HAP-1 (cell line): Measurements from ENCODE around the gene SLC35A3.

Source experiments
- DNase-seq, 2 experiments: peaks; one replicate each; pipeline ENCODE4 v3.0.0-alpha.2; 2016 to 2020; ENCODE audit warnings: low spot score in 2 of 2
- H3K27me3 ChIP-seq: fragments of 250-450 bp; sonication (Bioruptor Pico); 2 replicates; pipeline ENCODE4 v1.5.1; 2020; ENCODE audit warnings: low read depth, mild to moderate bottlenecking, moderate library complexity
- H3K36me3 ChIP-seq: fragments of 250-450 bp; sonication (Bioruptor Pico); replicated peaks from 2 replicates; pipeline ENCODE4 v1.5.1; 2020; ENCODE audit warnings: mild to moderate bottlenecking
- H3K4me1 ChIP-seq: fragments of 250-450 bp; sonication (Bioruptor Pico); 2 replicates; pipeline ENCODE4 v1.5.1; 2020; ENCODE audit warnings: mild to moderate bottlenecking
- H3K4me3 ChIP-seq: fragments of 250-450 bp; sonication (Bioruptor Pico); 2 replicates; pipeline ENCODE4 v1.5.1; 2020; ENCODE audit warnings: mild to moderate bottlenecking, moderate library complexity
- H3K9me3 ChIP-seq: fragments of 250-450 bp; sonication (Bioruptor Pico); 2 replicates; pipeline ENCODE4 v1.5.1; 2020; ENCODE audit warnings: mild to moderate bottlenecking, moderate library complexity
- in situ Hi-C: fragments of 300-500 bp; cut with MboI; formaldehyde crosslinking; loops from 3 replicates; pipeline ENCODE4 v1.14.3; 2020; ENCODE audit warnings: low sequenced_read_pairs, inconsistent platforms, mixed read lengths

The SLC35A3 gene

DNA sequence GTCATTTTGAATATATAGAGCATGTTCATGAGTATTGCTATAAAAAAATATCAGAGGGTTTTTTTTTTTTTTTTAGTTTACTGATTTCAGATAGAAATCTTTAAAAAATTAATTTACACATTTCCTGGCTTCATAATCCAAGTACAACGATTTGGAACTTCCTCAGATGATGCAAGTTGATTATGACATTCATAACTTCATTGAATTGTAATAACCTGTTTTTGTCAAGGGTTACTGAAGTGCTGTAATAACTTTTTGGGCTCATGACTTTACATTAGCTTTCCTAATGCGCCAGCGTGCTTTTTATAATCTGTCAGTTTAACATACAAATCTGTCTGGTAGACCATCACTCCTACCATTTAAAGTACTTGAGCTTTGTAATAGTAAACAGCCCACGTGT is 81.6 kb downstream of the SLC35A3 start:
- no peaks in the 10 kb centered on the region for H3K9me3 ChIP-seq
- H3K4me3 ChIP-seq: no peak overlapping the region
- peaks cover 4% of the 10 kb centered on the region; the same call in 1 of the 2 replicates for H3K36me3 ChIP-seq
- peaks cover 21% of the 10 kb centered on the region for H3K4me1 ChIP-seq
- no peaks in the 10 kb centered on the region for H3K27me3 ChIP-seq
- in situ Hi-C loops: no loop called here
- no peak for DNase-seq

DNA sequence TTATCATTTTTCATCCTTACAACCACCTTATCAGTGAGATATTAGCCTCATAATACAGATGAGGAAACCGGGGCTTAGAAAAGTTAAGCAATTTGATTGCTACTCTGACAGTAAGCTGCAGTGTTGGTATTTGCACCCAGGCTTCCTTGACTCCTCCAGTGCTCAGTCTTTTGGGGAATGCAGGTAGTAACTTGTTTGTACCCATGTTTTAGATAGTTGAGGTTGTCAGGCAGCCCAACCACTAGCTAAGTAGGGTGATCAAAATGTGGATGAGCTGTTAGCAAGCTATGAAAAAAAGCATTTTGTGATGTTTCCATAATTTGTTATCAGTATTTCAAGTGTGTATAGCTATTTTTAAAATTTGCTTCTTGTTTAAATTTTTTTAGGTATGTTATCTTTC is 82.1 kb downstream of the SLC35A3 start:
- no peak overlapping the region for H3K4me3 ChIP-seq
- no peaks in the 10 kb centered on the region for H3K9me3 ChIP-seq
- DNase-seq: no peak
- H3K36me3 ChIP-seq: peaks cover 2% of the 10 kb centered on the region; the same call in 1 of the 2 replicates
- peaks cover 21% of the 10 kb centered on the region for H3K4me1 ChIP-seq
- in situ Hi-C loops: no loop called here
- no peaks in the 10 kb centered on the region for H3K27me3 ChIP-seq

- no peak overlapping the region for H3K4me3 ChIP-seq
- H3K4me1 ChIP-seq: peaks cover 21% of the 10 kb centered on the region
- H3K36me3 ChIP-seq: peaks cover 7% of the 10 kb centered on the region
- H3K9me3 ChIP-seq: no peaks in the 10 kb centered on the region
- in situ Hi-C loops: no loop called here
- no peaks in the 10 kb centered on the region for H3K27me3 ChIP-seq
- DNase-seq: no peak
Observed at GRCh38 chr1:100053119-100053518, 83.3 kb downstream of the SLC35A3 start.

DNA sequence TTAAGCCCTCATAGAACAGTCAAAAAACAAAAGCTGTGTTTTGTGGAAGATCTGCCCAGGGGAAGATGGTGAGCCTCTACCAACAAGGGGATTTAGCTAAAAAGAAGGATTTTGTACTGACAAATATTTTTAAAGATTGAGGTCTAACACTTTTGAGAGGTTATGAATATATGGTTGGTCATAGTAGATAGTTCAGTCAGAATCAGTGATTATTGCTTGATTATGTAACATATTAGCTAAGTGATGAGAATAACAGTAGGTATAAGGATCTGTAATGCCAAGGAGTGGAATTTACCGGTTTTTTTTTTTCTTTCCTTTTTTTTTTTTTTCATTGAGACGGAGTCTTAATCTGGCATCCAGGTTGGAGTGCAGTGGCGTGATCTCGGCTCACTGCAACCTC is 83.9 kb downstream of the SLC35A3 start:
- in situ Hi-C loops: no loop called here

DNA sequence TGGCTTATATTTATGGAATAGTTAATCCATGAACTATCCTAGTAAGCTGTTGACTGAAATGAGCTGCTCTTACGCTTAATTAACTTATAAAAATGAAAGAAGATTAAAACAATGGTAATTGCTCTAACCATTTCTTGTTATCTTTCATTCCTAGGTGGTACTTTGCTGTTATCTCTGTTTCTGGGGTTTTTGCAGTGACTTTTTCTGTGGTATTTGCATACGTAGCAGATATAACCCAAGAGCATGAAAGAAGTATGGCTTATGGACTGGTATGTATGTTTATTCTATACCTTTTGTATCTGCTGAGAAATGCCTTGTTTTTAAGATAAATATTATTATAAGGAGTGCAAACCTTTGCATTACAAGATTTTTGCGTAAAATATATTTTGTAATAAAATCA is 91.9 kb downstream of the SLC35A3 start:
- H3K4me3 ChIP-seq: no peak overlapping the region
- no peaks in the 10 kb centered on the region for H3K27me3 ChIP-seq
- in situ Hi-C loops: no loop called here
- no peaks in the 10 kb centered on the region for H3K4me1 ChIP-seq
- H3K9me3 ChIP-seq: no peaks in the 10 kb centered on the region
- no peak for DNase-seq
- peaks cover 62% of the 10 kb centered on the region for H3K36me3 ChIP-seq

More for the DNA sequence above, 83.9 kb downstream of the SLC35A3 start:
- H3K4me3 ChIP-seq: no peak overlapping the region
- peaks cover 13% of the 10 kb centered on the region for H3K36me3 ChIP-seq
- no peaks in the 10 kb centered on the region for H3K27me3 ChIP-seq
- H3K4me1 ChIP-seq: peaks cover 15% of the 10 kb centered on the region
- H3K9me3 ChIP-seq: no peaks in the 10 kb centered on the region
- DNase-seq: no peak

- no peaks in the 10 kb centered on the region for H3K9me3 ChIP-seq
- H3K4me1 ChIP-seq: no peaks in the 10 kb centered on the region
- no peaks in the 10 kb centered on the region for H3K27me3 ChIP-seq
- no peak overlapping the region for H3K4me3 ChIP-seq
- no peak for DNase-seq
- in situ Hi-C loops: no loop called here
- H3K36me3 ChIP-seq: peaks cover 72% of the 10 kb centered on the region
Observed at GRCh38 chr1:100065183-100065968, 95.6 kb downstream of the SLC35A3 start.

DNA sequence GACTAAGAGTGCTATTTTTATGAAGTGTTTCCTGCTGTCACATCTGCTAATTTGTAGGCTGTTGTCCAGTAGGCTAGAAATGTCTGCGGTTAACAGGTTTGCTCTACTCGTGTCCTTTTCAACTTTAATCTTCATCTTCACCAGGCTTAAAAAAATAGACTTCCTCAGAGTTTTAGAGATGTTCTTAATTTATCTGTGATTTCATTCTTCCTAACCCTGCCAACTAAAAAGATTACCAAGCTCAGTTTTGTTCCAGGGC is 96.1 kb downstream of the SLC35A3 start:
- no peak for DNase-seq
- H3K36me3 ChIP-seq: peaks cover 72% of the 10 kb centered on the region
- H3K9me3 ChIP-seq: no peaks in the 10 kb centered on the region
- H3K4me3 ChIP-seq: no peak overlapping the region
- no peaks in the 10 kb centered on the region for H3K27me3 ChIP-seq
- in situ Hi-C loops: no loop called here
- H3K4me1 ChIP-seq: no peaks in the 10 kb centered on the region

DNA sequence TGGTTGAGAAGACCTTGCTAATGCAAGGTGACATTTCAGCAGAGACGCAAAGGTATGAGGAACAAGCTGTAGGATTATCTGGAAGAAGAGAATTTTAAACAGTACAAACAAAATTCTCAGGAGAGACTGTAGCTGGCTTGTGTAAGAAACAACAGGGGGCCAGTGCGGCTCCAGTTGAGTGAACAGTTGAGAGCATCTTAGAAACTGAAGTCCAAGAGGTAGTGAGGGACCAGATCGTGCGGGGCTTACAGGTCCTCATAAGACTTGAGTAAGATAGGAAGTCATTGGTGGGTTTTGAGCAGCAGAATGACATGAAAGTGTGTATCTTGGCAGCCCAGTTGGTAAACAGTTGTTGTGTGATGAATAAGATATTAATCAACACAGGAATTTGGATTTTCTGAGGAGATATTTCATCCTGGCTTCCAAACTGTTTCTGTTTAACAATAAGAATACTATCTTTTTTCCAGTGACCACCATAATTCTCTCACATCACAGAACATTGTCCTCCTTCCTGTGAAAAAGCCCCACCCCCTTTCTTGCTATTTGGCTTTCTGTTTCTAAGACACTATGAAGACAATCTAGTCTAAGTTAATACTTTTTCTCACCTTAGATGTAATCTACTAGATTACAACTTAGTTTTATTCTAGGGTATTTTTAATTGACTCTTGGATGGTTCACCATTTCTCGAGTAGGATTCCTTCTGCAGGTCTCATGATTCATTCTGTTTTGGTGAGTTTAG is 100.6 kb downstream of the SLC35A3 start:
- H3K36me3 ChIP-seq: peaks cover 60% of the 10 kb centered on the region
- in situ Hi-C loops: no loop called here
- DNase-seq: no peak
- peaks cover 8% of the 10 kb centered on the region; the same call in 1 of the 2 replicates for H3K4me1 ChIP-seq
- H3K9me3 ChIP-seq: no peaks in the 10 kb centered on the region
- H3K27me3 ChIP-seq: no peaks in the 10 kb centered on the region
- H3K4me3 ChIP-seq: no peak overlapping the region

GRCh38 chr1:100073531-100073930 is 103.7 kb downstream of the SLC35A3 start:
- in situ Hi-C loops: no loop called here
- peaks cover 45% of the 10 kb centered on the region for H3K36me3 ChIP-seq

DNA sequence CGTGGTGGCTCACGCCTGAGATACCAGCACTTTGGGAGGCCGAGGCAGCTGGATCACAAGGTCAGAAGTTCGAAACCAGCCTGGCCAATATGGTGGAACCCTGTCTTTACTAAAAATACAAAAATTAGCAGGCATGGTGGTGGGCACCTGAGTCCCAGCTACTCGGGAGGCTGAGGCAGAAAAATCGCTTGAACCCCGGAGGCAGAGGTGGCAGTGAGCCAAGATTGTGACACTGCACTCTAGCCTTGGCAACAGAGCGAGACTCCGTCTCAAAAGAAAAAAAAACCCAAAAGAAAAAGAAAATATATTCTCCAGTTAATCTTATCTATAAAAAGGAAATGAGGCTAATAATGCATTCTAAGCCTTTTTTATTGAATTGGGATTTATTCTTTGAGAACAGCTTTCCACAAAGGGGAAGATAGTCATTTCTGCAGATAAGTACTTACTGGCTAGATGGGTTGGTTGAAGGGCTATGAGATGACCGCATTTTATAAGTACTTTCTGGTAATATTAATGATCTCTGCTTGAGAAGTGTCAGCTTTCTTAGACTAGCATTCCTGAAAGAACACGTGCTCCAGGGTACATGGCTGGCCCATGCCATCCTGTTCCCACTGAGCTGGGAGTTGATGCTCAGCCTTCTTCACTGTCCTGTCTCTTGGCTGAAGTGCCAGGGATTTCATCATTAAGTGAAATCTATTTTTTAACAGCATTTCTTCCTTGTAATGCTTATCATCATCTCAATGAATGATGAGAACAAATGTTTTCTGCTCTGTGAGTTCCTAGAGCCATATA is 105.0 kb downstream of the SLC35A3 start:
- Histone ChIP-seq H3K9me3 (no peaks in the 10 kb centered on the region), H3K4me1 (peaks cover 35% of the 10 kb centered on the region), H3K27me3 (no peaks in the 10 kb centered on the region), H3K4me3 (no peak overlapping the region), H3K36me3 (peaks cover 43% of the 10 kb centered on the region)
- in situ Hi-C loops: no loop called here
- no peak for DNase-seq

More at GRCh38 chr1:100073531-100073930, 103.7 kb downstream of the SLC35A3 start:
- Histone ChIP-seq H3K4me3 (no peak overlapping the region), H3K4me1 (peaks cover 35% of the 10 kb centered on the region), H3K27me3 (no peaks in the 10 kb centered on the region), H3K9me3 (no peaks in the 10 kb centered on the region)
- no peak for DNase-seq

- Histone ChIP-seq H3K9me3 (no peaks in the 10 kb centered on the region), H3K4me3 (no peak overlapping the region), H3K4me1 (peaks cover 35% of the 10 kb centered on the region), H3K36me3 (peaks cover 41% of the 10 kb centered on the region), H3K27me3 (no peaks in the 10 kb centered on the region)
- in situ Hi-C loops: no loop called here
- DNase-seq: no peak
Observed at GRCh38 chr1:100075773-100076172, 106.0 kb downstream of the SLC35A3 start.

DNA sequence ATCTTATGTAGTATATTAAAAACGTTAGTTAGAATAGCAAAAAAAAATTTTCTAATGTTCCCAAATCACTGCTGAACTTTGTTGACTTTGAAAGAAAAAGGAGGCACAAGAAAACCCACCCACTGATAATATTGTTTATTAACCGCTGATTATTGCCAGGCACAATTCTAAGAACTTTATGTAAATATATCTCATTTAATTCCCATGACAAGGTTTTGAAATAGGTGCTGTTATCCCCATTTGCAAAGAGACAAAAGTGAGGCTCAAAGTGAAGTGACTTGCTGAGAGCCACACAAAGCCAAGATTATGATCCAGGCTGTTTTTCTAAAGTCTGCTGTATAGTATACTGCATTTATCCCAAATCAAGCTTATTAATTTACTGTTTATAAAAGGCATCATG is 106.5 kb downstream of the SLC35A3 start:
- H3K9me3 ChIP-seq: no peaks in the 10 kb centered on the region
- H3K4me1 ChIP-seq: peaks cover 35% of the 10 kb centered on the region
- DNase-seq: peak in 1 of 2 experiments; percentile 73
- peaks cover 43% of the 10 kb centered on the region for H3K36me3 ChIP-seq
- H3K27me3 ChIP-seq: no peaks in the 10 kb centered on the region
- H3K4me3 ChIP-seq: no peak overlapping the region
- in situ Hi-C loops: no loop called here

DNA sequence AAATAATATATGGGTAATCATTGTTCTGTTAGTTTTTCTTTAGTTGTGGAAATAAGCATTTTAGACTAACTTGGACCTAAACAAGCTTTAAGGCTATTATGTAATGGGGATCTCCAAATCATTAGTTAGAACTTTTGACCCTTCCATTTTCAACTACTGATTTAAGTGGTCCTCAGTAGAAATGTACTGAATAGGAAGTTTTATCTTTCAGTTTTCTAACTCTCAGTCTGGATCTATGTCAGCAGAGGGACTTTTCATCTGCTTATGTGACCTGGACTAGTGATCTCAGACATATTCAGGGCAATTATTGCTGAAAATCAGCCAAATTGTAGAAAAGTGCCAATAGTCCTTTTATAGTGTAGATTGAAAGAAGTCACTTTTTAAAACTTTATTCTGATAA is 106.9 kb downstream of the SLC35A3 start:
- peaks cover 33% of the 10 kb centered on the region for H3K4me1 ChIP-seq
- peaks cover 46% of the 10 kb centered on the region for H3K36me3 ChIP-seq
- no peak overlapping the region for H3K4me3 ChIP-seq
- in situ Hi-C loops: no loop called here
- no peaks in the 10 kb centered on the region for H3K9me3 ChIP-seq
- DNase-seq: peak in 1 of 2 experiments; percentile 61
- H3K27me3 ChIP-seq: no peaks in the 10 kb centered on the region

GRCh38 chr1:100077531-100077930 is 107.7 kb downstream of the SLC35A3 start:
- peak in 1 of 2 experiments; percentile 43 for DNase-seq
- H3K9me3 ChIP-seq: no peaks in the 10 kb centered on the region
- H3K4me3 ChIP-seq: no peak overlapping the region
- peaks cover 49% of the 10 kb centered on the region for H3K36me3 ChIP-seq
- no peaks in the 10 kb centered on the region for H3K27me3 ChIP-seq
- in situ Hi-C loops: no loop called here
- H3K4me1 ChIP-seq: peaks cover 27% of the 10 kb centered on the region
